H9 (cell line): ENCODE data around the gene YKT6. TPM values are rescaled to one million over a fixed set of nuclear protein-coding genes. Genes with fewer than 3 reads are reported as not detected.

ENCODE experiments used
- DNase-seq: peaks from one replicate; pipeline ENCODE4 v3.0.0-alpha.2; 2017
- H2AFZ ChIP-seq: one replicate; pipeline ENCODE4 v1.6.1; 2013; ENCODE audit warnings: mild to moderate bottlenecking, low read length, control low read depth, moderate library complexity
- H2AK5ac ChIP-seq: 2 replicates; pipeline ENCODE4 v1.6.1; 2013; ENCODE audit warnings: low read length, control low read depth, mixed read lengths; ENCODE audit not compliant: insufficient read length
- H2BK120ac ChIP-seq: one replicate; pipeline ENCODE4 v1.6.1; 2013; ENCODE audit warnings: low read depth, mild to moderate bottlenecking, low read length, control low read depth, inconsistent platforms; ENCODE audit not compliant: poor library complexity, severe bottlenecking
- H2BK12ac ChIP-seq: 2 replicates; pipeline ENCODE4 v1.6.1; 2013; ENCODE audit warnings: low read length, control low read depth, mixed read lengths, low read depth; ENCODE audit not compliant: insufficient read length
- H2BK15ac ChIP-seq: 2 replicates; pipeline ENCODE4 v1.6.1; 2013; ENCODE audit warnings: low read depth, low read length, control low read depth
- H2BK20ac ChIP-seq: one replicate; pipeline ENCODE4 v1.6.1; 2013; ENCODE audit warnings: low read depth, mild to moderate bottlenecking, low read length, control low read depth, inconsistent platforms; ENCODE audit not compliant: poor library complexity, severe bottlenecking
- H2BK5ac ChIP-seq: 2 replicates; pipeline ENCODE4 v1.6.1; 2013; ENCODE audit warnings: low read length, control low read depth, mixed read lengths; ENCODE audit not compliant: insufficient read length
- H3K14ac ChIP-seq: 2 replicates; pipeline ENCODE4 v1.6.1; 2013; ENCODE audit warnings: low read length, control low read depth; ENCODE audit not compliant: insufficient read depth
- H3K18ac ChIP-seq: 2 replicates; pipeline ENCODE4 v1.6.1; 2013; ENCODE audit warnings: low read depth, mild to moderate bottlenecking, mixed read lengths, low read length, control low read depth; ENCODE audit not compliant: insufficient read length
- H3K23ac ChIP-seq: 2 replicates; pipeline ENCODE4 v1.6.1; 2013; ENCODE audit warnings: low read length, control low read depth, mixed read lengths, low read depth; ENCODE audit not compliant: insufficient read length
- H3K23me2 ChIP-seq: 2 replicates; pipeline ENCODE4 v1.6.1; 2013; ENCODE audit warnings: low read depth, mild to moderate bottlenecking, mixed read lengths, low read length, control low read depth; ENCODE audit not compliant: insufficient read length, poor library complexity, severe bottlenecking
- H3K27ac ChIP-seq: 2 replicates; pipeline ENCODE4 v1.5.1; 2013; ENCODE audit warnings: low read length, control low read depth, mixed read lengths, low read depth; ENCODE audit not compliant: insufficient read length
- H3K27me3 ChIP-seq: 2 replicates; pipeline ENCODE4 v1.6.1; 2013; ENCODE audit warnings: low read length, control low read depth, inconsistent platforms; ENCODE audit not compliant: insufficient read depth
- H3K4ac ChIP-seq: 2 replicates; pipeline ENCODE4 v1.6.1; 2013; ENCODE audit warnings: low read depth, mild to moderate bottlenecking, control low read depth, inconsistent platforms, low read length, moderate library complexity
- H3K4me1 ChIP-seq: 2 replicates; pipeline ENCODE4 v1.6.1; 2013; ENCODE audit warnings: low read length, control low read depth, inconsistent platforms; ENCODE audit not compliant: insufficient read depth
- H3K4me2 ChIP-seq: 2 replicates; pipeline ENCODE4 v1.6.1; 2013; ENCODE audit warnings: low read length, control low read depth, mixed read lengths; ENCODE audit not compliant: insufficient read length, insufficient read depth
- H3K56ac ChIP-seq: 2 replicates; pipeline ENCODE4 v1.6.1; 2013; ENCODE audit warnings: low read depth, mild to moderate bottlenecking, mixed read lengths, low read length, control low read depth; ENCODE audit not compliant: insufficient read length
- H3K79me1 ChIP-seq: 2 replicates; pipeline ENCODE4 v1.6.1; 2013; ENCODE audit warnings: low read depth, mild to moderate bottlenecking, moderate library complexity, low read length, control low read depth, inconsistent platforms; ENCODE audit not compliant: insufficient read depth, poor library complexity, severe bottlenecking
- H3K79me2 ChIP-seq: 2 replicates; pipeline ENCODE4 v1.6.1; 2013; ENCODE audit warnings: low read length, control low read depth, inconsistent platforms; ENCODE audit not compliant: insufficient read depth
- H3K9ac ChIP-seq: 2 replicates; pipeline ENCODE4 v1.6.1; 2013; ENCODE audit warnings: low read length, control low read depth, mixed read lengths; ENCODE audit not compliant: insufficient read length; ENCODE audit errors: extremely low read depth
- H3K9me3 ChIP-seq: one replicate; pipeline ENCODE4 v1.6.1; 2013; ENCODE audit warnings: low read depth, low read length, inconsistent platforms; ENCODE audit not compliant: control insufficient read depth
- H3T11ph ChIP-seq: one replicate; pipeline ENCODE4 v1.6.1; 2013; ENCODE audit warnings: mild to moderate bottlenecking, low read length, control low read depth, inconsistent platforms
- H4K20me1 ChIP-seq: one replicate; pipeline ENCODE4 v1.6.1; 2013; ENCODE audit not compliant: control insufficient read depth, insufficient read length, insufficient read depth
- H4K5ac ChIP-seq: 2 replicates; pipeline ENCODE4 v1.6.1; 2013; ENCODE audit warnings: low read depth, mild to moderate bottlenecking, mixed read lengths, low read length, control low read depth; ENCODE audit not compliant: insufficient read length
- H4K8ac ChIP-seq: replicated peaks from 2 replicates; pipeline ENCODE4 v1.6.1; 2013; ENCODE audit warnings: low read length, control low read depth, mixed read lengths, low read depth; ENCODE audit not compliant: insufficient read length
- H4K91ac ChIP-seq: 2 replicates; pipeline ENCODE4 v1.6.1; 2013; ENCODE audit warnings: low read depth, mild to moderate bottlenecking, moderate library complexity, mixed read lengths, low read length, control low read depth; ENCODE audit not compliant: insufficient read length
- H3K27ac Mint-ChIP-seq, 3 experiments: 2 replicates in 2 of 3; 3 replicates in 1 of 3; pipeline ENCODE4 v1.8.0; 2020 to 2021; ENCODE audit warnings: mixed read lengths in 3 of 3, mild to moderate bottlenecking in 1 of 3, moderate library complexity in 1 of 3
- H3K27me3 Mint-ChIP-seq: 2 replicates; pipeline ENCODE4 v1.8.0; 2021; ENCODE audit warnings: low read depth, mild to moderate bottlenecking, moderate library complexity, mixed read lengths
- H3K36me3 Mint-ChIP-seq, 3 experiments: 2 replicates in 2 of 3; 3 replicates in 1 of 3; pipeline ENCODE4 v1.8.0; 2020 to 2021; ENCODE audit warnings: low read depth in 3 of 3, mixed read lengths in 3 of 3; ENCODE audit not compliant: insufficient read depth in 1 of 3
- H3K4me1 Mint-ChIP-seq, 2 experiments: 2 replicates each; pipeline ENCODE4 v1.8.0; 2020; ENCODE audit warnings: mixed read lengths in 2 of 2
- H3K4me3 Mint-ChIP-seq, 2 experiments: 2 replicates in 1 of 2; 3 replicates in 1 of 2; pipeline ENCODE4 v1.8.0; 2020 to 2021; ENCODE audit warnings: mild to moderate bottlenecking in 2 of 2, mixed read lengths in 2 of 2, moderate library complexity in 1 of 2
- H3K9me3 Mint-ChIP-seq, 2 experiments: 2 replicates in 1 of 2; 3 replicates in 1 of 2; pipeline ENCODE4 v1.8.0; 2020; ENCODE audit warnings: mild to moderate bottlenecking in 2 of 2, mixed read lengths in 2 of 2, moderate library complexity in 1 of 2
- CTCF ChIP-seq: fragments of 200-600 bp; sonication (generic); conservative IDR thresholded peaks from 3 replicates; pipeline ENCODE4 v1.8.0; 2021; ENCODE audit warnings: antibody characterized with exemption, mild to moderate bottlenecking
- WGBS: extraction: QIAGEN DNeasy Blood & Tissue Kit; methylation state at CpG from one replicate; pipeline ENCODE4 v1.1.7; 2013; ENCODE audit warnings: missing lambda C conversion rate, low lambda C conversion rate, mixed read lengths; ENCODE audit not compliant: insufficient read length; ENCODE audit errors: extremely low coverage; 5-methylcytosine and 5-hydroxymethylcytosine counted together
- total RNA-seq: library from RNA; stranded (reverse); gene quantifications from 2 replicates; pipeline ENCODE4 v1.2.1, GENCODE V29; 2021

YKT6 gene
- total RNA-seq, 1 experiment from 2014 or later, result 104 TPM

GRCh38 chr7:44238116-44238695 lies 37.4 kb downstream of the YKT6 start:
- no peak overlapping the region for H3K4me2 ChIP-seq
- no peaks in the 10 kb centered on the region for H3K23me2 ChIP-seq
- no peak overlapping the region for H3K27ac Mint-ChIP-seq
- H3K9ac ChIP-seq, result no peak overlapping the region
- no peaks in the 10 kb centered on the region for H3K9me3 Mint-ChIP-seq
- no peaks in the 10 kb centered on the region for H3K27me3 ChIP-seq
- no peak overlapping the region for H2BK120ac ChIP-seq
- no peaks in the 10 kb centered on the region; the same call in 1 of the 2 replicates for H3K27me3 Mint-ChIP-seq
- H3T11ph ChIP-seq, result no peak overlapping the region
- H2BK15ac ChIP-seq, result no peak overlapping the region
- no peak overlapping the region for H3K18ac ChIP-seq
- no peak overlapping the region for H2BK5ac ChIP-seq
- H2BK12ac ChIP-seq, result no peak overlapping the region
- no CpG with 5 or more reads among the region's 17 CpGs for WGBS
- no peak overlapping the region for H4K8ac ChIP-seq
- no peaks in the 10 kb centered on the region for H3K79me2 ChIP-seq
- H4K91ac ChIP-seq, result no peak overlapping the region
- no peak for TF ChIP-seq CTCF
- no peak overlapping the region for H3K56ac ChIP-seq
- peaks cover 9 to 18% of the 10 kb centered on the region in 2 experiments for H3K4me1 Mint-ChIP-seq
- no peak overlapping the region for H4K5ac ChIP-seq
- H3K4me1 ChIP-seq, result no peaks in the 10 kb centered on the region
- peaks cover 3% of the 10 kb centered on the region for H4K20me1 ChIP-seq
- no peaks in the 10 kb centered on the region for H3K79me1 ChIP-seq
- H3K23ac ChIP-seq, result no peak overlapping the region
- H2AK5ac ChIP-seq, result no peak overlapping the region
- H3K9me3 ChIP-seq, result no peaks in the 10 kb centered on the region
- H3K4ac ChIP-seq, result no peak overlapping the region
- peaks cover 0 to 1% (median 0%) of the 10 kb centered on the region in 3 experiments; a peak in 1 of 7 replicates for H3K36me3 Mint-ChIP-seq
- H2AFZ ChIP-seq, result no peak overlapping the region
- H3K14ac ChIP-seq, result no peak overlapping the region; the same call in 1 of the 2 replicates
- no peak overlapping the region for H3K4me3 Mint-ChIP-seq
- no peak overlapping the region for H3K27ac ChIP-seq
- DNase-seq, result no peak
- H2BK20ac ChIP-seq, result no peak overlapping the region
